KG1 (cell line): Measurements from ENCODE around the gene TTLL7.
A peak's percentile ranks its signal among the peaks of the same experiment; 100 is the strongest.

Experiments used
- DNase-seq: peaks from one replicate; lab custom pipeline; 2025; lab: John Stamatoyannopoulos, UW

TTLL7 gene

GRCh38 chr1:83882906-83883305 is 116.0 kb downstream of the TTLL7 start:
- no peak for DNase-seq

- DNase-seq = no peak
These were observed 126.4 kb downstream of the TTLL7 start for GRCh38 chr1:83872515-83872914.

- no peak for DNase-seq
These were observed 133.9 kb downstream of the TTLL7 start for GRCh38 chr1:83864991-83865390.

DNA sequence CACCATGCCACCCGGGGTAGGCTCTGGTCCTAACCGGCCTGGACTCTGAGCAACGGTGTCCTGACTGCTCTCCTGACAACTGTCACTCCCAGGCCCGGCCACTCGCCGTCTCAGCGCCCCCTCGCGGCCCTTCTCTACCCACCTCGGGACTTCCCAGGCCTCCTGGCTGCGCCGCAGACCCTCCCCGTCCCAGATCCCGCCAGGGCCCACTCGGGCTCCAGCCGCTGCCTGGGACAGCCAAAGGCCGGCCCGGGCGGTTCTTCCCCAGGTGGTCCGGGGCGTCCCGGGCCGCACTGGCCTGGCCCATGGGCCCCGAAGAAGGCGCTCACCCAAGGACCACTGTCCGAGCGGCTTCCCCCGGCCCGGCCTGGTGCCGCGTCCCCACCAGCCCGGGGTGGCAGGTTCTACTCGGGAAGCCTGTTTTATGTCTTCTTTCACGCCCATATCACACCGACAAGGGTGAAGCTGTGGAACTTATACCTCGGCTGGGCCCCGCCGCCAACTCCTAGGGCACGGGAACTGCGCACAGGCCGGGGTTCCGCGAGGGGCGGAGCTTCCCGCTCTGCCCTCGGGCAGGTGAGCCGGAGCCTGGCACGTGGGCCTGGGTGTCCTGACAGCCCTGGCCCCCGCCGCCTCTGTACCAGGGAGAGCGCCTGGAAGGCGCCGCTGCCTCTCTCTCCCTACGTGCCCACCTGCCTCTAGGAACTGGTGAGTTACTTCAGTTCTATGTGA is 138.3 kb downstream of the TTLL7 start:
- peak; percentile 3 for DNase-seq

DNA sequence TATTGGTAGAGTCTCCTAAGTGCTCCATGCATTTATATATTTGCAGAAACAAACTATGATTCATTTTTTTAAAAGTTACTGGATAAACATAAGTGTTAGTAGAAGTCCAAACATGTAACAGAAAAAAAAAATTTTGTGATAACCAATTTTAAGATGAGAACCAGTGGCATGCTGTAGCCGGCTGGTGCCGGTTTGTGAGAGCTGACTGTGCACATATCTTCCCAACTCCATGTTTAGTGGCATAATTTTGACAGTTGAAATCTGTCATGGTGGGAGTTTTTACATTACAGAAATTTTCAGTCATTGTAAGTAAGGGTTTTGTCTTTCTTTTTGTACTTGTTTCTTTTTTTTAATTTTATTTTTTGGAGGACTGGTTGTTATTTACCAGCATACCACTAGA is 141.2 kb downstream of the TTLL7 start:
- no peak for DNase-seq

DNA sequence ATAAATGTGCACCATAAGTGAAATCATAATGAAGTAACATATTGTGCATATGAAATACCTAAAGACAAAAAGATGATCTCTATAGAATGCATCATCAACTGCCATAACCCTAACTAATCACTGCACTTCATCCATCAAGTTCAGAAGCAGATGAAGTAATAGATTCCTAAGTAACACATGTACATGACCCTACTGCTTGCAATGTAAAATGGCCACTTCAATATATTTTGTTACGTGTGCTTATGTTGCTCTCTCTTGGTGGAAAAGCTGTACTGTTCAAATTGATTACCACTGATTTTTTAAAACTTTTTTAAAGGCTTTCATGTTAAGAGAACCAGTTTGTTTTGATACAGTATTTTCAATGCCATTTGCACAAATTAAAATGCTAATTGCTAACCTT is 141.8 kb downstream of the TTLL7 start:
- DNase-seq = no peak

DNA sequence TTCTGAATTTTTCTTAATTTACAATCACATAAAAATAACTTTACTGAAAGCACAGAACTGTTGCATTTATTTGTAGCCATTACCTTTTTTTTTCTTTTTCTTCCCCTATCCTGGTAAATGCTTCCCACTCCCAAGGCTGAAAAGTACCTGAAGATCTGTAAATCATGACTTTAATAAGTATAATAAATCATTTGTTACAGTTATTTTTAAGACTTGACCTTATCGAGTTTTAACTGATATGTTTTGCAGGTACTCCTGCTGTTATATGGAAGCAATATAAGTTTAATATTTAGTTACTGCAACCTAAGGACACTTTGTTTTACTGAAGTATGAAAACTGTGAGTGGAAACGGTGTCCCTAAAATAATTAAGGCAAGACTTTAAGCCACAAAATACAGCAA is 142.6 kb downstream of the TTLL7 start:
- no peak for DNase-seq

DNA sequence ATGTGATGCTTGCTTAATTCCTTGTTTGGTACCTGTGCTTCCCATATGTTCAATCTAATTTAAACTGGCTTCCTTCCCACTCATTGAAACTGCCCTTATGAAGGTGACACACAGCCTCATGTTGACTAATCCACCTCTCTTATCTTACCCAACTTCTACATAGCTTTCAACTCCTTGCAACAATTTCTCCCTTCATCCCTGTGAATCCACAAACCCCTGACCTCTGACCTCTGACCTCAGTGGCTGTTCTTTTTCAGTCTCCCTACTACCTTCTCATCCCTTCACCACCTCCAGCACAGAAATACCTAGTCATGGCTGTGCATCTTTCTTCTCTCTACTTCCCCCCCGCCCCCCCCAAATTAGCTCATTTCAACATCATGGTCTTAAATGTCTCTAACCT is 144.5 kb downstream of the TTLL7 start:
- DNase-seq = no peak

DNA sequence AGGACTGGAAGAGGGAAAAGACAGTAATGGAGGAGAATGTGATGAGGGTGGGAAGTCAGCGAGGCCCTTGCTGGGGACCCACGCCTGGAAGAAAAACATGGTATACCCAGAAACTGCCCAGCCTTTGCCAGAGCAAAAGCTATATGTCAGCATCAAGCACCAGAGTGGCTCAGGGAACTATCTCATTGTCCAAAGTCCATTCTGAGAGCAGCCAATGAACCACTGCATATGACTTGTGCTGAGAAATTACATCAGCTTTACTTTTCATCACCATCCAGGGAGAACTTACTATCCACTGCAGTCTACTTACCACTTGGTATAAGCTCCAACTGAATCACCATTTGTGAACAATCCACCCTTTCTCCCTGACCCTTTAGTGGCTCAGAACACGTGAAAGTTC is 148.1 kb downstream of the TTLL7 start:
- DNase-seq = no peak

GRCh38 chr1:83849191-83850061 is 149.5 kb downstream of the TTLL7 start:
- DNase-seq = no peak

DNA sequence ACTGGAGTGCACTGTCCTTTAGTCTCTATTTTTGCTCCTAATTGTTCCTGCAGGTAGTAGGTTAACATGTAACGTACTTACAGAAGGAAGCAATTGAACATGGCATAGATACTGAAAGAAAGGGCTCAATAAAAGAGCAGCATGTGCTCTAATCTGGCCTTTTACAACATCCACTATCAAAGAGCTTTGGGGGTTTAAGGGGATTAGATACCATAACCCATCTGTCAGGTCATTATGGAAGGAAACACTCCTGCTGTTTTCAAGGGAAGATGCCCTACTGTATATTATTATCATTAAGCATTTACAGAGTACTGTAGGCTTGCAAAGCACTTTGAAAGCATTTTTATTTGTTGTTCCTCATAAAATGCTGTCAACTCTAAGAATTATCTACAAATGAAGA is 152.8 kb downstream of the TTLL7 start:
- no peak for DNase-seq

DNA sequence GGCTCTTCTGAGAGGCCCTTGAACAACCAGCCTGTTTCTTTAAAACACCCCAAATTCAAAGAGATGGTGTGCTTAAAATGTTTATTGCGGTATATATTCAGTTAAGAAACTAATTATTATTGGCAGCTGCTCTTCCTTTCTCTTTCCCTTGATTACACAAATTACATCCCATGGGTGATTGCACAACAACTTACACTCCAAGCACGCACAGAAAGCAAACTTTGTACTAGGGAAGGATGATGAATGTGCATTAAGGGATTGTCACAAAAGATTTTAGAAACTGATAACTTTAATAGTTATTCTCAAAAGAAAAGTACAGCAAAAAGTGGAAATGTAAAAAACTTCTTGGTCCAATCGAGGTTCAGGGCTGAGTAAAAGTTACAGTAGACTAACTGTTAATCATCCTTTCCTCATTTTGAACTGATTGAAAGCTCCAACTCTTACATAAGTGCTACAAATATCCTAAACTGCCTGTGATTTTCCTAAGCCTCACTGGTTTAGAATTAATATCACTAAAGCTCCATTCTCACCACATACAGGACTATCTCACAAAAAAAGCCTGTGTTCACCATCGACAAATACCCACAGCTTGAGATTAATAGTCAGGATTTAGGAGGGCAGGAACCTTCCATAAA is 153.4 kb downstream of the TTLL7 start:
- DNase-seq = no peak

GRCh38 chr1:83844546-83844945 is 154.4 kb downstream of the TTLL7 start:
- DNase-seq = no peak

DNA sequence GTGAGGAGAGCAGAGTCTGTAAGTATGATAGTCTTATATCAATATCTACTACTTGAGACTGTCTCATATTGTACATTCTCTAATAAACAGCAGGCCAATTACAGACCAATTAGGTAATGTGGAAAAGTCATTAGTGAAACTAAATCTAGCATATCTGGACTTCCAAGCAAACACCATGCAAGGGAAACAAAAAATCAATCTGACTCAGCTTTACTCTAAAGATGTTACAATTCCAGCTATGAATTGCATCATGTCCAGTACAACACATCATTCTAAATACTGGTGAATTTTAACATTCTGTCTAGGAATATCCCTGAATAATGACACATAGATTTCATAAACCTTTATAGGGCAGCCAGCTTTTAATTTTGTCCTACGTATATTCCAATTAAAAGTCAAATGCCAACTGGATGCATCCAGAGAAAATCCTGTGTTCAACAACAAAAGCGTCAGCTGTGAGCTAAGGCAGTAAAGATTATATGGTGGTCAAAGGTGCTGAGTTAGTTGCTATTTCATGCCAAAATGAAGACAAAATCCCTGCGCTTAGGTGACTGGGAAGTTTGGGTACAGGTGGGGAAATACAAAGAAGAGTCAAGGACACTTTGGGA is 159.3 kb downstream of the TTLL7 start:
- DNase-seq = no peak

GRCh38 chr1:83838573-83838972 is 160.4 kb downstream of the TTLL7 start:
- DNase-seq = no peak

DNA sequence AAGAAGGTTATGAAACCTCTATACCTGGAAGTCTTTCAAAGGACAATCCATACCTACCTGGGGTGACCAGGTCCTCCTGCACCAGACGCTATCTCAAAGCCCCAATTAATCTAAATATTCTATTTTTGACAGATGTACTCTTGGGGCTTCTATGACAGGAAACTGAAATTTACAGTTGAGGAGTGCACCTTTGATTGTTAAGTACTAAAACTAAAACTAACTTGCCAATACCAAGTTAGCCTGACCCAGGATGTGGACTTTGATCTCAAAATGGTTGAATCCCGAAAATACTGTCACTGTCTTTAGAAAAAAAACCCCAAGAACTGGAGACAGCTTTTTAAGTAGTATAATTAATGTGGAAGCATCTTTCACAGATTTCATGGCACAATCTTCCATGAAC is 162.4 kb downstream of the TTLL7 start:
- DNase-seq = no peak

DNA sequence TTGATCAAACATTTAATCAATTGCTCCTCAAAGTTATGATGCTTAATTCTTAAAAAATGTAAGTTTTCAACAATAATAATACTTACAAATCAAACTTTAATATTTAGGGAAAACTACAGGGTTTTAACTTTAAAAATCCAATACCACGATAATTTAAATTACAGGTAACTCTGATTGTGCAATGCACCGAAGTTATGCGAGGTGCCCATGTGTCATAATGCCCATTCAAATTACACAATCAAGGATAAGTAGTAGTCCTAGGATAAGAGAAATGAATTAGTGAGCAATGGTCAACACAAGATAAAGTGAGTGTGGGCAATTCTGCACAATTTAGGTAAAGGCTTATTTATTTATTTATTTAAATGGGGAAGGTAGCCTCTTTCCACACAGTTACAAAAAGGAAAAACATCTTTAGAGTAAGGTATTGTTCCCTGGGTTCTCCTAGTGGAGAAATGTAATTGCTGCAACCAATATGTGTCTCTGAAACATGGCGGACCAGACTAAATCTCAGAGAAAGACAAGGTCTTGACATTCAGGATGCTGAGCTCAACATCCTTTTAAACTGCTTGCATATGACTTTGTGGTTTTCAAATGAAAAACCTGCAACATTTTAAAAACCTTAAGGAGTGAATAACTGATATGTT is 164.2 kb downstream of the TTLL7 start:
- DNase-seq = no peak

DNA sequence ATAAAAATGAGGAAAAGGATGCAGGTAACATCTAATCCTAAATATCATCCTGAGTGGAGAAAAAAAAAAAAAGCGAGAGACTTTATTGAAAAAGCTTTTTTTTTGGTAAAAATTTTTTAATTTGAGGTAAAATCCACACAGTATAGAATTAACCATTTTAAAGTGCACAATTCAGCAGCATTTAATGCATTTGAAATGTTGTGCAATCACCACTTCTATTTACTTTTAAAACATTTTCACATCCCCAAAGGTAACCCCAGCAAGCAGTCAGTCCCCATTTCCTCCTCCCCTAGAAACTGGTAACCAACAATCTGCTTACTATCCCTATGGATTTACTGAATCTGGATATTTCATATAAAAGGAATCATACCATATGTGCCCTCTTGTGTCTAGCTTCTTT is 166.7 kb downstream of the TTLL7 start:
- DNase-seq = no peak

GRCh38 chr1:83829106-83829505 is 169.8 kb downstream of the TTLL7 start:
- no peak for DNase-seq

GRCh38 chr1:83828456-83828855 is 170.5 kb downstream of the TTLL7 start:
- DNase-seq = no peak

GRCh38 chr1:83827741-83828140 is 171.2 kb downstream of the TTLL7 start:
- no peak for DNase-seq

- no peak for DNase-seq
These were observed 176.7 kb downstream of the TTLL7 start for GRCh38 chr1:83822208-83822607.
